HCT116 (cell line): ENCODE results near the gene GLOD4. TPM values are rescaled to one million over a fixed set of nuclear protein-coding genes. Genes with fewer than 3 reads are reported as not detected.
"Not testable (repeated sequence)": the region's sequence is repeated elsewhere in the genome, so short reads cannot be mapped to it uniquely, and the experiment has no call there.

Experiments
- ATAC-seq: fragments of 200-7000 bp; cut with Tn5 transposase; 2 replicates; pipeline ENCODE4 v1.9.1; 2020; ENCODE audit warnings: mild to moderate bottlenecking, moderate library complexity
- BruUV-seq: library from RNA; stranded (reverse); fragments of 400-500 nt; replicated peaks from 2 replicates; lab custom pipeline; 2021; lab: Mats Ljungman, UMichigan
- CTCF ChIA-PET: fragments of 300-600 bp; sonication (Branson Sonifier 250); formaldehyde crosslinking; loops from one replicate; lab custom pipeline; 2021; ENCODE audit warnings: antibody characterized with exemption; lab: Charles Lee
- POLR2A ChIA-PET: fragments of 300-600, 350-600 bp; sonication (Branson Sonifier 250); formaldehyde crosslinking; loops from one replicate; lab custom pipeline; 2021; ENCODE audit warnings: antibody characterized with exemption; lab: Charles Lee
- RAD21 ChIA-PET, 2 experiments: fragments of 300-600 bp; sonication (Branson Sonifier 250); formaldehyde crosslinking; loops; one replicate each; lab custom pipeline; 2023; ENCODE audit warnings: low total read pairs in 2 of 2; ENCODE audit not compliant: uncharacterized antibody in 2 of 2, unreplicated experiment in 2 of 2, low non-redundant PET in 1 of 2; lab: Charles Lee
- DNase-seq: peaks from one replicate; pipeline ENCODE4 v3.0.0-alpha.2; 2010; ENCODE audit warnings: low read depth, low spot score
- H2AFZ ChIP-seq: fragments of 200-600 bp; shearing (Covaris generic), sonication (generic); 2 replicates; pipeline ENCODE4 v1.6.1; 2017; ENCODE audit warnings: low read depth, mixed run types, mixed read lengths, antibody characterized with exemption, low read length; ENCODE audit not compliant: poor library complexity, severe bottlenecking
- H3K27ac ChIP-seq: 2 replicates; pipeline ENCODE4 v1.5.1; 2012; ENCODE audit warnings: low read depth, low read length
- H3K27me3 ChIP-seq: fragments of 200-600 bp; sonication (generic); 2 replicates; pipeline ENCODE4 v1.6.1; 2016; ENCODE audit warnings: mixed run types, low read length, mixed read lengths; ENCODE audit not compliant: insufficient read depth
- H3K36me3 ChIP-seq, 2 experiments: fragments of 200-500 bp in 1 of 2; fragments of 200-600 bp in 1 of 2; sonication (Bioruptor generic) in 1 of 2; sonication (generic) in 1 of 2; 2 replicates each; pipeline versions ENCODE4 v1.5.1 to v1.6.1; 2014 to 2016; ENCODE audit warnings: low read length in 2 of 2, inconsistent platforms in 1 of 2, mixed read lengths in 1 of 2, mixed run types in 1 of 2; ENCODE audit not compliant: insufficient read depth in 2 of 2, control insufficient read depth in 1 of 2
- H3K4me1 ChIP-seq, 2 experiments: fragments of 200-600 bp in 1 of 2; sonication (generic) in 1 of 2; 2 replicates each; pipeline versions ENCODE4 v1.5.1 to v1.6.1; 2012 to 2017; ENCODE audit warnings: low read length in 2 of 2, inconsistent platforms in 1 of 2, mild to moderate bottlenecking in 1 of 2, mixed read lengths in 1 of 2, mixed run types in 1 of 2, moderate library complexity in 1 of 2; ENCODE audit not compliant: insufficient read depth in 2 of 2, control insufficient read depth in 1 of 2
- H3K4me2 ChIP-seq: fragments of 200-600 bp; sonication (generic); 2 replicates; pipeline ENCODE4 v1.6.1; 2017; ENCODE audit warnings: mixed run types, low read length, mixed read lengths
- H3K4me3 ChIP-seq, 2 experiments: fragments of 200-600 bp in 1 of 2; sonication (generic) in 1 of 2; replicated peaks in 1 of 2; 2 replicates each; pipeline ENCODE4 v1.5.1; 2011 to 2016; ENCODE audit warnings: low read length in 2 of 2, control low read depth in 1 of 2, low read depth in 1 of 2, mild to moderate bottlenecking in 1 of 2, mixed read lengths in 1 of 2, mixed run types in 1 of 2
- H3K79me2 ChIP-seq: fragments of 200-600 bp; sonication (generic); 2 replicates; pipeline ENCODE4 v1.6.1; 2017; ENCODE audit warnings: mild to moderate bottlenecking, mixed run types, low read length, moderate library complexity, mixed read lengths; ENCODE audit not compliant: insufficient read depth
- H3K9ac ChIP-seq: fragments of 200-600 bp; sonication (generic); 2 replicates; pipeline ENCODE4 v1.6.1; 2016; ENCODE audit warnings: low read length, mixed read lengths
- H3K9me2 ChIP-seq: fragments of 200-600 bp; sonication (generic), shearing (Covaris generic); 2 replicates; pipeline ENCODE4 v1.6.1; 2017; ENCODE audit warnings: mixed run types, mild to moderate bottlenecking, moderate library complexity; ENCODE audit not compliant: insufficient read depth
- H3K9me3 ChIP-seq, 2 experiments: fragments of 200-500 bp in 1 of 2; fragments of 200-600 bp in 1 of 2; sonication (Bioruptor generic) in 1 of 2; sonication (generic) in 1 of 2; 2 replicates each; pipeline ENCODE4 v1.6.1; 2014 to 2017; ENCODE audit warnings: low read length in 2 of 2, mixed read lengths in 2 of 2, inconsistent platforms in 1 of 2, low read depth in 1 of 2, mild to moderate bottlenecking in 1 of 2, mixed run types in 1 of 2, moderate library complexity in 1 of 2; ENCODE audit not compliant: control insufficient read depth in 1 of 2, insufficient read depth in 1 of 2
- H4K20me1 ChIP-seq: fragments of 200-600 bp; sonication (generic), shearing (Covaris generic); 2 replicates; pipeline ENCODE4 v1.6.1; 2017; ENCODE audit warnings: mixed run types, mild to moderate bottlenecking, moderate library complexity; ENCODE audit not compliant: insufficient read depth
- CBX3 ChIP-seq: IDR thresholded peaks from 2 replicates; pipeline ENCODE4 v1.6.1; 2012; ENCODE audit warnings: low read depth
- CEBPB ChIP-seq: IDR thresholded peaks from 2 replicates; pipeline ENCODE4 v1.6.1; 2012; ENCODE audit warnings: low read depth
- EGR1 ChIP-seq: IDR thresholded peaks from 2 replicates; pipeline ENCODE4 v1.6.1; 2012; ENCODE audit warnings: low read depth
- EZH2 ChIP-seq: fragments of 200-600 bp; sonication (generic); IDR thresholded peaks from 2 replicates; pipeline ENCODE4 v1.6.1; 2017; ENCODE audit warnings: antibody characterized with exemption, mixed run types
- EZH2phosphoT487 ChIP-seq: fragments of 200-600 bp; IDR thresholded peaks from 2 replicates; pipeline ENCODE4 v1.6.1; 2018; ENCODE audit warnings: antibody characterized with exemption, borderline replicate concordance
- FOSL1 ChIP-seq: IDR thresholded peaks from 2 replicates; pipeline ENCODE4 v1.6.1; 2012; ENCODE audit warnings: low read depth
- JUND ChIP-seq: IDR thresholded peaks from 2 replicates; pipeline ENCODE4 v1.6.1; 2012
- POLR2A ChIP-seq: IDR thresholded peaks from 2 replicates; pipeline ENCODE4 v1.7.0; 2011; ENCODE audit warnings: borderline replicate concordance; ENCODE audit not compliant: insufficient read depth, insufficient read length; ENCODE audit errors: extremely low read depth
- RAD21 ChIP-seq: IDR thresholded peaks from 2 replicates; pipeline ENCODE4 v1.6.1; 2012; ENCODE audit warnings: low read depth, mild to moderate bottlenecking
- SIN3A ChIP-seq: IDR thresholded peaks from 2 replicates; pipeline ENCODE4 v1.6.1; 2012; ENCODE audit warnings: low read depth
- TCF7L2 ChIP-seq: IDR thresholded peaks from 2 replicates; pipeline ENCODE4 v1.7.0; 2011; ENCODE audit warnings: borderline replicate concordance, inconsistent platforms; ENCODE audit not compliant: insufficient read depth, insufficient read length; ENCODE audit errors: extremely low read depth
- YY1 ChIP-seq: IDR thresholded peaks from 2 replicates; pipeline ENCODE4 v1.6.1; 2011; ENCODE audit warnings: low read length, low read depth, moderate library complexity, mild to moderate bottlenecking; ENCODE audit not compliant: insufficient replicate concordance; ENCODE audit errors: extremely low read depth
- ZFX ChIP-seq: fragments of 450-650 bp; IDR thresholded peaks from 2 replicates; pipeline ENCODE4 v1.6.1; 2017
- intact Hi-C: fragments of 100-400 bp; cut with micrococcal nuclease; formaldehyde crosslinking; loops from 2 replicates; pipeline ENCODE4 v1.10.0; 2022
- total RNA-seq: library from RNA; stranded (reverse); gene quantifications from one replicate; pipeline ENCODE4 v1.2.1, GENCODE V29; 2021; ENCODE audit not compliant: unreplicated experiment
- TF ChIP-seq, protein P1 (sequence below): IDR thresholded peaks from 2 replicates; pipeline ENCODE4 v1.6.1; 2012
- TF ChIP-seq, protein P2 (sequence below): IDR thresholded peaks from 2 replicates; pipeline ENCODE4 v1.6.1; 2012

Gene GLOD4
- total RNA-seq, 1 experiment from 2014 or later = 80.7 TPM

DNA sequence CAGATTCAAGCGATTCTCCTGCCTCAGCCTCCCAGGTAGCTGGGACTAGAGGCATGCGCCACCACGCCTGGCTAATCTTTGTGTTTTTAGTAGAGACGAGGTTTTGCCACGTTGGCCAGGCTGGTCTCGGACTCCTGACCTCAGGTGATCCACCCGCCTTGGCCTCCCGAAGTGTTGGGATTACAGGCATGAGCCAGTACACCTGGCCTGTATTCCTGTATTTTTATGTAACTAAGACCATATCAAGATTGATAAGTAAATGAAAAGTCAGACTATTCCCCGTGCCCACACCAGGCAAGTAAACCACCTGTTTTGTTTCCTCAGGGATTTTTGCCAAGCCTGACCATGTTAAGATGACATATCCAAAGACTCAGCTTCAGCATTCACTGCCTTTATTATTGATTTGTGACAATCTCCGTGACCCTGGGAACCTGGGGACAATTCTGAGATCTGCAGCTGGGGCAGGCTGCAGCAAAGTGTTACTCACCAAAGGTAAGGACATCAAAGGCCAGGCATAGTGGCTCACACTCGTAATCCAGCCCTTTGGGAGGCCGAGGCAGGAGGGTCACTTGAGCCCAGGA, 5.7 kb upstream of the GLOD4 start:
- no peak overlapping the region for H3K9ac ChIP-seq
- no peak overlapping the region for H2AFZ ChIP-seq
- BruUV-seq = no TSS peak
- CTCF ChIA-PET = no interaction called here
- no peak overlapping the region for H3K4me3 ChIP-seq
- TF ChIP-seq SIN3A (no peak), EGR1 (no peak), EZH2phosphoT487 (no peak), TCF7L2 (no peak), RAD21 (no peak), FOSL1 (no peak), YY1 (no peak), POLR2A (no peak), JUND (no peak), CEBPB (no peak), EZH2 (no peak), ZFX (no peak), CBX3 (no peak)
- TF ChIP-seq, protein P1, sequence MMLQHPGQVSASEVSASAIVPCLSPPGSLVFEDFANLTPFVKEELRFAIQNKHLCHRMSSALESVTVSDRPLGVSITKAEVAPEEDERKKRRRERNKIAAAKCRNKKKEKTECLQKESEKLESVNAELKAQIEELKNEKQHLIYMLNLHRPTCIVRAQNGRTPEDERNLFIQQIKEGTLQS = no peak
- TF ChIP-seq, protein P2, sequence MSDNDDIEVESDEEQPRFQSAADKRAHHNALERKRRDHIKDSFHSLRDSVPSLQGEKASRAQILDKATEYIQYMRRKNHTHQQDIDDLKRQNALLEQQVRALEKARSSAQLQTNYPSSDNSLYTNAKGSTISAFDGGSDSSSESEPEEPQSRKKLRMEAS = no peak
- no peaks in the 10 kb centered on the region for H3K9me2 ChIP-seq
- H3K9me3 ChIP-seq = no peaks in the 10 kb centered on the region
- DNase-seq (no peak), ATAC-seq (no peak)
- H3K4me2 ChIP-seq = no peak overlapping the region
- H3K27me3 ChIP-seq = no peaks in the 10 kb centered on the region
- POLR2A ChIA-PET = no interaction called here
- no peak overlapping the region for H3K27ac ChIP-seq
- no peaks in the 10 kb centered on the region for H4K20me1 ChIP-seq
- peaks cover 7 to 11% of the 10 kb centered on the region in 2 experiments; a peak in 3 of 4 replicates for H3K4me1 ChIP-seq
- peaks cover 60% of the 10 kb centered on the region for H3K79me2 ChIP-seq
- peaks cover 11 to 42% of the 10 kb centered on the region in 2 experiments; a peak in 3 of 4 replicates for H3K36me3 ChIP-seq
- RAD21 ChIA-PET = no interaction called here
- intact Hi-C loops = no loop called here

DNA sequence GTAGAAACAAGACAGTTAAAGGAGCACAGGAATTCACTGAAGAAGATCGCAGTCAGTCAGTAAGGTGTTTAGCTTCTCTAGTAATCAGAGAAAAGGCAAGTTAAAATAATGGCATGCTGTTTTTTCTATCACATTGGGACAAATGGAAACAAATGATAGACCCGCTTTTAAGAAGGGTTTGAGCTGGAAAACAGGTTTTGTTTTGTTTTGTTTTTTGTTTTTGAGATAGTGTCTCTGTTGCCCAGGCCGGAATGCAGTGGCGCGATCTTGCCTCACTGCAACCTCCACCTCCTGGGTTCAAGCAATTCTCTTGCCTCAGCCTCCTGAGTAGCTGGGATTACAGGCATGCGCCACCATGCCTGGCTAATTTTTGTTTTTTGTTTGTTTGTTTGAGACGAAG, 3.8 kb upstream of the GLOD4 start:
- H3K9me3 ChIP-seq, H3K27me3 ChIP-seq, DNase-seq, H3K4me2 ChIP-seq, CTCF ChIA-PET, H4K20me1 ChIP-seq, H3K4me3 ChIP-seq, BruUV-seq, POLR2A ChIA-PET, H3K9me2 ChIP-seq, ATAC-seq, H2AFZ ChIP-seq, H3K27ac ChIP-seq, H3K9ac ChIP-seq, intact Hi-C loops: not testable (repeated sequence)
- Histone ChIP-seq H3K79me2 (peaks cover 62% of the 10 kb centered on the region), H3K36me3 (peaks cover 11 to 29% of the 10 kb centered on the region in 2 experiments; a peak in 3 of 4 replicates), H3K4me1 (peaks cover 7 to 16% of the 10 kb centered on the region in 2 experiments; a peak in 3 of 4 replicates)
- RAD21 ChIA-PET = interaction anchor here in 1 of 2 experiments (0.5 kb wide), 1 partner anchor 421 kb away, joined by 3 read pairs; no protein-coding TSS in a partner anchor
